ENCODE measurements around the gene HNRNPA1. TPM values are rescaled to one million over a fixed set of nuclear protein-coding genes. Genes with fewer than 3 reads are reported as not detected.

Gene HNRNPA1
- total and polyA plus RNA-seq, 9 of the 15 experiments (the other 6 are each of a cell fraction or from before 2014, with no cell fraction given), result 1,166 to 2,703 (median 1,815) TPM

- TF ChIP-seq CHD7 (IDR thresholded peaks at IDR 0.05; ENCODE audit: low read depth, low read length), result no peak
- TF ChIP-seq, protein P1, sequence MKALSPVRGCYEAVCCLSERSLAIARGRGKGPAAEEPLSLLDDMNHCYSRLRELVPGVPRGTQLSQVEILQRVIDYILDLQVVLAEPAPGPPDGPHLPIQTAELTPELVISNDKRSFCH (CRISPR knock-in tag; IDR thresholded peaks at IDR 0.05), result no peak
- TF ChIP-seq, protein P1 (tag; IDR thresholded peaks at IDR 0.05), result no peak
- TF ChIP-seq NRF1 (conservative IDR thresholded peaks at IDR 0.05 in 1 of 2, IDR thresholded peaks at IDR 0.05 in 1 of 2), result peak; percentile 61 to 62
- peak; percentile 71 for TF ChIP-seq CREM (IDR thresholded peaks at IDR 0.05; ENCODE audit: low read depth)
- TF ChIP-seq ZNF592 (IDR thresholded peaks at IDR 0.05), result peak; percentile 74
- no peak for TF ChIP-seq ZNF143 (CRISPR knock-in tag; IDR thresholded peaks at IDR 0.05)
- TF ChIP-seq IRF9 (tag; IDR thresholded peaks at IDR 0.05), result peak; percentile 46; the same call in 1 of the 2 replicates
- peak; percentile 81 for TF ChIP-seq ESRRA (IDR thresholded peaks at IDR 0.05; ENCODE audit: borderline replicate concordance, low read depth)
Observed at GRCh38 chr12:54306925-54307741, 26.6 kb downstream of the HNRNPA1 start (continued).

All from K562 (cell line).